ENCODE data around the gene KLHL40. TPM values are rescaled to one million over a fixed set of nuclear protein-coding genes. Genes with fewer than 3 reads are reported as not detected.

The KLHL40 gene
- total RNA-seq, 1 experiment from 2014 or later, result not detected

DNA sequence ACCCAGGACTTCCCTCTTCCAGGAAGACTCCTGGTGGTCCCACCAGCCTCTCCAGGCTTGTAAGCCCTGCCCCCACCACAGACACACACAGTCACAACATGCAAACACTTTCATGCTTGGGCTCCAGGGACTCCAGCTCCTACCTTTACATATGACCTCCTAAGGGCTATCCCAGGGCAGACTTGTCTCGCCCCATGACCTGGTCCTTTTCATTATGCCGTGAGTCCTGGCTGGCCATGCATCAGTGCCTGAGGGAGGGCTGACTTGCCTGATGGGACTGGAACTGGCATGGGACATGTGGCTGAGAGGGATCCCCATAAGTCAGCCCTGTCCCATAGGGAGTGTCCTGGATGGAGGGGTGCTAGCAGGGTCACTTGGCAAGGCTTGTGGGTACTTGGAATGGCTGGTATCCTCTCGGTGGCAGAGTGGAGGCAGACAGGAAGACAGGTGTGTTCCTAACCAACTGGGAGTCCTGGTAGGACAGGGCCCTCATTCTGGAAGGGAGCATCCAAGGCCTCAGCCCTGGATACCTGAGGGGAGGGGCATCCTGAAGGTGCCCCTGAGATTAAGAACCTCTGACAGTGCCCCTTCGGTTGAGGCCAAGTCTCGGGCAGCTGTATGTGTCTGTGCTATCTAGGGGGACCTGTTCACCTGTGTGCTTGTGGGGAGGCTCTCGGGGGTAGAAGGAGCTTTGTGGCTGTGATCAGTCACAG lies 17.8 kb downstream of the KLHL40 start:
- no CpG with 5 or more reads among the region's 6 CpGs for WGBS (ENCODE audit: extremely low coverage, insufficient read length, low lambda C conversion rate)
- H2AFZ ChIP-seq (ENCODE audit: low read length), result no peak overlapping the region
- no peak overlapping the region for H3K27ac Mint-ChIP-seq
- no peaks in the 10 kb centered on the region; the same call in 1 of the 2 replicates for H3K27me3 ChIP-seq (ENCODE audit: insufficient read depth, low read length)
- no peak overlapping the region for H3K9ac ChIP-seq (ENCODE audit: extremely low read depth, insufficient read length, low read length)
- no peaks in the 10 kb centered on the region for H3K23me2 ChIP-seq (ENCODE audit: insufficient read length, low read depth, low read length, poor library complexity, severe bottlenecking)
- no peak overlapping the region for H2BK120ac ChIP-seq (ENCODE audit: low read depth, low read length, poor library complexity, severe bottlenecking)
- H3K4me2 ChIP-seq (ENCODE audit: insufficient read depth, insufficient read length, low read length), result no peak overlapping the region
- no peak overlapping the region for H2BK12ac ChIP-seq (ENCODE audit: insufficient read length, low read depth, low read length)
- H3K9me3 ChIP-seq (ENCODE audit: control insufficient read depth, low read depth, low read length), result no peaks in the 10 kb centered on the region
- no peak overlapping the region for H3K23ac ChIP-seq (ENCODE audit: insufficient read length, low read depth, low read length)
- TF ChIP-seq, protein P1, sequence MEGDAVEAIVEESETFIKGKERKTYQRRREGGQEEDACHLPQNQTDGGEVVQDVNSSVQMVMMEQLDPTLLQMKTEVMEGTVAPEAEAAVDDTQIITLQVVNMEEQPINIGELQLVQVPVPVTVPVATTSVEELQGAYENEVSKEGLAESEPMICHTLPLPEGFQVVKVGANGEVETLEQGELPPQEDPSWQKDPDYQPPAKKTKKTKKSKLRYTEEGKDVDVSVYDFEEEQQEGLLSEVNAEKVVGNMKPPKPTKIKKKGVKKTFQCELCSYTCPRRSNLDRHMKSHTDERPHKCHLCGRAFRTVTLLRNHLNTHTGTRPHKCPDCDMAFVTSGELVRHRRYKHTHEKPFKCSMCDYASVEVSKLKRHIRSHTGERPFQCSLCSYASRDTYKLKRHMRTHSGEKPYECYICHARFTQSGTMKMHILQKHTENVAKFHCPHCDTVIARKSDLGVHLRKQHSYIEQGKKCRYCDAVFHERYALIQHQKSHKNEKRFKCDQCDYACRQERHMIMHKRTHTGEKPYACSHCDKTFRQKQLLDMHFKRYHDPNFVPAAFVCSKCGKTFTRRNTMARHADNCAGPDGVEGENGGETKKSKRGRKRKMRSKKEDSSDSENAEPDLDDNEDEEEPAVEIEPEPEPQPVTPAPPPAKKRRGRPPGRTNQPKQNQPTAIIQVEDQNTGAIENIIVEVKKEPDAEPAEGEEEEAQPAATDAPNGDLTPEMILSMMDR (conservative IDR thresholded peaks at IDR 0.05), result no peak
- no peak overlapping the region for H4K5ac ChIP-seq (ENCODE audit: insufficient read length, low read depth, low read length)
- no peak overlapping the region for H4K8ac ChIP-seq (replicated peaks; ENCODE audit: insufficient read length, low read depth, low read length)
- no peak overlapping the region for H2BK20ac ChIP-seq (ENCODE audit: low read depth, low read length, poor library complexity, severe bottlenecking)
- H3K4ac ChIP-seq (ENCODE audit: low read depth, low read length), result no peak overlapping the region
- no peaks in the 10 kb centered on the region for H3K9me3 Mint-ChIP-seq
- H3K27ac ChIP-seq (ENCODE audit: insufficient read length, low read depth, low read length), result no peak overlapping the region
- peaks cover 11 to 22% of the 10 kb centered on the region in 2 experiments for H3K4me1 Mint-ChIP-seq
- no peak overlapping the region for H3K14ac ChIP-seq (ENCODE audit: insufficient read depth, low read length)
- no peaks in the 10 kb centered on the region for H3K79me1 ChIP-seq (ENCODE audit: insufficient read depth, low read depth, low read length, poor library complexity, severe bottlenecking)
- H2AK5ac ChIP-seq (ENCODE audit: insufficient read length, low read length), result no peak overlapping the region
- H3K4me1 ChIP-seq (ENCODE audit: insufficient read depth, low read length), result no peaks in the 10 kb centered on the region
- no peak overlapping the region for H3T11ph ChIP-seq (ENCODE audit: low read length)
- H3K4me3 Mint-ChIP-seq, result no peak overlapping the region; a peak in 1 of 5 replicates
- no peak overlapping the region for H3K18ac ChIP-seq (ENCODE audit: insufficient read length, low read depth, low read length)
- no peak overlapping the region for H3K56ac ChIP-seq (ENCODE audit: insufficient read length, low read depth, low read length)
- no peak for DNase-seq
- no peak overlapping the region for H2BK15ac ChIP-seq (ENCODE audit: low read depth, low read length)
- no peak overlapping the region for H2BK5ac ChIP-seq (ENCODE audit: insufficient read length, low read length)
- H3K36me3 Mint-ChIP-seq (ENCODE audit: insufficient read depth in 1 of 3, low read depth in 3 of 3), result no peaks in the 10 kb centered on the region; a peak in 1 of 7 replicates
- H3K79me2 ChIP-seq (ENCODE audit: insufficient read depth, low read length), result no peaks in the 10 kb centered on the region
- H3K27me3 Mint-ChIP-seq (ENCODE audit: low read depth), result peaks cover 2% of the 10 kb centered on the region; the same call in 1 of the 2 replicates
- no peaks in the 10 kb centered on the region for H4K20me1 ChIP-seq (ENCODE audit: control insufficient read depth, insufficient read depth, insufficient read length)
- no peak overlapping the region for H4K91ac ChIP-seq (ENCODE audit: insufficient read length, low read depth, low read length)

All from H9 (cell line).